Spleen (tissue), 7 donors: ENCODE measurements around the gene RCAN3.

Experiments
- POLR2A ChIP-seq, 3 donors: fragments of 450-650 bp; IDR thresholded peaks; one replicate each; pipeline ENCODE4 v1.5.1; 2017; ENCODE audit warnings: antibody characterized with exemption in 3 of 3, mild to moderate bottlenecking in 1 of 3
- TF ChIP-seq, protein P1 (sequence below), 11 experiments: fragments of 200-600 bp in 7 of 11; fragments of 450-650 bp in 4 of 11; sonication (generic) in 4 of 11; IDR thresholded peaks in 8 of 11; conservative IDR thresholded peaks in 3 of 11; 1 replicate in 7 of 11; 2 replicates in 4 of 11; pipeline versions ENCODE4 v1.4.0 to v1.8.0; 2016 to 2021; ENCODE audit warnings: antibody characterized with exemption in 11 of 11, inconsistent platforms in 4 of 11, mild to moderate bottlenecking in 1 of 11
- donor health status: DM: no; HTN: no; CAD: no; lungs with moderate emphysema.
- donor health status: DM: no; HTN: no; CAD: no.
- donor health status: DM: no; HTN: no; CAD: no.

DNA sequence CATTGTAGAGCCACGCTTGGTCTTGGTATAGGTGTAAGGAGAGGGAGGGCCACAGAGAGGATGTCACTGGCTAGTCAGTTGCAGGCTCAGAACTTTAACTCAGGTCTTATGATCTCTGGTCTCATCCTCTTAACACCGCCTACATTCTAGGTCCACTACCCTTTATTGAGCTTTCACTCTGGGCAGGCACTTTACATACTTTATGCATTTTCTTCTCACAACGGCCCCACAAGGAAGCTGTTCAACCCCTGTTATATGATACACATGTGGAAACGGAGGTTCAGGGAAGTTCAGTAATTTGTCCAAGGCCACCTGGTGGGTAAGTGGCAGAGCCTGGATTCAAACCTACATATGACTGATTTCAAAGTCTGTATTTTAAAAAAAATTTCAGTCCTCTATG lies 25.3 kb upstream of the RCAN3 start:
- TF ChIP-seq POLR2A (IDR thresholded peaks at IDR 0.05), result no peak
- TF ChIP-seq, protein P1, sequence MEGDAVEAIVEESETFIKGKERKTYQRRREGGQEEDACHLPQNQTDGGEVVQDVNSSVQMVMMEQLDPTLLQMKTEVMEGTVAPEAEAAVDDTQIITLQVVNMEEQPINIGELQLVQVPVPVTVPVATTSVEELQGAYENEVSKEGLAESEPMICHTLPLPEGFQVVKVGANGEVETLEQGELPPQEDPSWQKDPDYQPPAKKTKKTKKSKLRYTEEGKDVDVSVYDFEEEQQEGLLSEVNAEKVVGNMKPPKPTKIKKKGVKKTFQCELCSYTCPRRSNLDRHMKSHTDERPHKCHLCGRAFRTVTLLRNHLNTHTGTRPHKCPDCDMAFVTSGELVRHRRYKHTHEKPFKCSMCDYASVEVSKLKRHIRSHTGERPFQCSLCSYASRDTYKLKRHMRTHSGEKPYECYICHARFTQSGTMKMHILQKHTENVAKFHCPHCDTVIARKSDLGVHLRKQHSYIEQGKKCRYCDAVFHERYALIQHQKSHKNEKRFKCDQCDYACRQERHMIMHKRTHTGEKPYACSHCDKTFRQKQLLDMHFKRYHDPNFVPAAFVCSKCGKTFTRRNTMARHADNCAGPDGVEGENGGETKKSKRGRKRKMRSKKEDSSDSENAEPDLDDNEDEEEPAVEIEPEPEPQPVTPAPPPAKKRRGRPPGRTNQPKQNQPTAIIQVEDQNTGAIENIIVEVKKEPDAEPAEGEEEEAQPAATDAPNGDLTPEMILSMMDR (IDR thresholded peaks at IDR 0.05 in 8 of 11, conservative IDR thresholded peaks at IDR 0.05 in 3 of 11), result no peak
